NCI-H460 (cell line): ENCODE results near the gene TMEM17. TPM values are rescaled to one million over a fixed set of nuclear protein-coding genes. Genes with fewer than 3 reads are reported as not detected.
"Not testable (repeated sequence)": the region's sequence is repeated elsewhere in the genome, so short reads cannot be mapped to it uniquely, and the experiment has no call there.

Experiments
- DNase-seq: peaks from one replicate; pipeline ENCODE4 v3.0.0-alpha.2; 2016; ENCODE audit warnings: low read depth; ENCODE audit errors: extremely low read depth
- polyA plus RNA-seq: library from polyadenylated mRNA; depleted of rRNA; stranded (reverse); fragments of >200 nt; gene quantifications from 2 replicates; pipeline ENCODE4 v1.2.3, GENCODE V29; 2014; cell fraction: nucleus; rRNA removed
- total RNA-seq: library from RNA; depleted of rRNA; stranded (reverse); fragments of >200 nt; shearing (Covaris generic); gene quantifications from 2 replicates; pipeline ENCODE4 v1.2.3, GENCODE V29; 2014; rRNA removed

Gene TMEM17, protein sequence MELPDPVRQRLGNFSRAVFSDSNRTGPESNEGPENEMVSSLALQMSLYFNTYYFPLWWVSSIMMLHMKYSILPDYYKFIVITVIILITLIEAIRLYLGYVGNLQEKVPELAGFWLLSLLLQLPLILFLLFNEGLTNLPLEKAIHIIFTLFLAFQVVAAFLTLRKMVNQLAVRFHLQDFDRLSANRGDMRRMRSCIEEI
- 3.0 and 5.4 TPM in 2 replicates for total RNA-seq
- polyA plus RNA-seq: 5.7 and 6.4 TPM in 2 replicates

DNA sequence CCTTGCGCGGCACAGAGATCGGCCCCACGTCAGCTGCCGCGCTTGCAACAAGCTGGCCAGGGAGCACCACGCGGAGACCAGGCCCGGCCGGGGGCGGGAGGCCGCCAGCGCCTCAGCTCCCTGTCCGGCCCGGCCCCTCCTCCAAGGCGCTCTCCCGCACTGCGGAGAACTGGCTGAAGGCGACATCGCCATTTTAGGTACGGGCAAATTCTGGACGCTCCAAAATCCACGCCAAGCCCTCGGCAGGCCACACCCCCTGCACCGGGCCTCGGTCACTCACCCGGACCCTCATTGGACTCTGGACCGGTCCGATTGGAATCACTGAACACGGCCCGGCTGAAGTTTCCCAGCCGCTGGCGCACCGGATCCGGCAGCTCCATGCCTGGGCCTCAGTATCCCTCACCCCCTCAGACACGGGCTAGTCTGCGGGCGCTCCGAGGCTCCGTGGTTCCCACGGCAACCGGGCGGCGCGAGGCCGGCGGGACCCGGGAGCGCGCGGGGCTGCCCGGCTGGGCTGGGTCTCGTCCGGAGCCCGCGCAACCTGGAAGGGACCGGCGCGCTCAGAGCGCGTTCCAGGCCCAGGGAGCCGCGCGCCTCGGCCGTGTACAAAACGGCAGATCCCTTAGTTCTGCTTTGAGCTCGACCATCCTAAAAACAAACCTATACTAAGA is at the start of gene TMEM17:
Gene TMEM17, minus strand, starts transcription at position 446 of the 671 bp plus-strand sequence. Its CDS starts 66 bp downstream, at position 380.
- peak; percentile 85 for DNase-seq

DNA sequence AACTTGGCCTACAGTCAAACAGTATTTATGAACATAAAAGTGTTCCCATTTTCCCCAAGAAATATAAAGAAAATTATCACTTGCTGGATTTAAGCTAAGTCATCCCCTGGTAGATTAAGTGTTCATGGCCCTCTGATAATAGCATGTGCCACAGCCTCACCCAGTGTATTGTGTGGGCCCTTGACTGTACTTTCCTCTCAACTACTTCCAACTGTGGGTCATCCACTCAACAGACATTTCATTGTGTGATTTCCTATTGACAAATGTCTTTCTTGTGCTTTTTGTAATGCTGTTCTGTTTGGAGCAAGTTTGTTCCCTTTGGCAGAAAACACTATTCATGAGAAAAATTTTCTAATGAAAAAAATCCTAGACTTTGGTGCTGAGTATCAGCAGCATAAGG is 48.4 kb upstream of the TMEM17 start:
- no peak for DNase-seq

DNA sequence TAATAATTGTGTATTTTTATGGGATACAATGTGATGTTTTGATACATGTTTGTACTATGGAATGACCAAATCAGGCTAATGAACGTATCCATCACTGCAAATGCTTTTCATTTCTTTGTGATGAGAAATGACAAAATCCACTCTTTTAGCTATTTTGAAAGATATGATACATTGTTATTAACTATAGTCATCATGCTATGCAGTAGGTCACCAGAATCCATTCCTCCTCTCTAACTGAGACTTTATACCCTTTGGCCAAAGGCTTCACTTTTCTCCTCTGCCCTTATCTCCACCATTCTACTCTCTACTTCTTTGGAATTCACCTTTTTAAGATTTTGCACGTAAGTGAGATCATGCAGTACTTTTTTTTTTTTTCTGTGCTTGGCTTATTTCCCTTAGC is 44.5 kb upstream of the TMEM17 start:
- no peak for DNase-seq

DNA sequence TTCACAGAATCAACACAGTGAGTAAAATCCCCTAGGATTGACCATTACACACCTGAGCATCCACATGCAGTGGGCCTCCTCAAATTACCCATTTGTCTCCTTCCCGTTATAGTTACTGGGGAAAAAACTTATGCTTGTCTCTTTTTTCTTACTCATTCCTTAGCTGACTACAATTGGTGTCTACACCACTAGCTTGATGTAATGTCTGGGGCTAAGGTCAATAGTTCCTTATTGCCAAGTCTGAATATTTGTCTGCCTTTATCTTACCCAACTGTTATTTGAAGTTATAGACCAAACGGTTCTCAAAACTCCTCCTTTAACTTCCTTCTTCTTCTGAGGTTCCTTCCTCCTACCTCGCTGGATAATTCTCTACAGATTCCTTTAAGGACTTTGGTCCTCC is 41.9 kb upstream of the TMEM17 start:
- DNase-seq: no peak

DNA sequence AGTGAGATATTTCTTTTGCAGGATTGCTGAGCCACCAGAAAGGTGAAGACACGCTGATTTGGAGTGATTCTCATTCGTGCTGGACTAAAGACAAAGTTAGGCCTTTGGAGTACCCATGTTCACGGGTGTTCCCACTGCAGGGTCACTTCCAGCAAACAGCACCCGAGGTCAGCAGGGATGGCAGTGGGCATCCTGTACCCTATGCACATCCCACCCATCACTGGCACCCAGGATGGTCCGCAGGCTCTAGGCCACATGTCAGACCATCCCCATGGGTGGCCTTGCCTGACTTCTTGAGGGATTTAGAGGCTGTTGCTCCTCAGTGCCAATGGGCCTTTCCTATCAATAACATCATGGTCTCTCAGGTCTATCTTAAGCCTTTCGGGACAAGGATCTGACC is 39.3 kb upstream of the TMEM17 start:
- DNase-seq: no peak

DNA sequence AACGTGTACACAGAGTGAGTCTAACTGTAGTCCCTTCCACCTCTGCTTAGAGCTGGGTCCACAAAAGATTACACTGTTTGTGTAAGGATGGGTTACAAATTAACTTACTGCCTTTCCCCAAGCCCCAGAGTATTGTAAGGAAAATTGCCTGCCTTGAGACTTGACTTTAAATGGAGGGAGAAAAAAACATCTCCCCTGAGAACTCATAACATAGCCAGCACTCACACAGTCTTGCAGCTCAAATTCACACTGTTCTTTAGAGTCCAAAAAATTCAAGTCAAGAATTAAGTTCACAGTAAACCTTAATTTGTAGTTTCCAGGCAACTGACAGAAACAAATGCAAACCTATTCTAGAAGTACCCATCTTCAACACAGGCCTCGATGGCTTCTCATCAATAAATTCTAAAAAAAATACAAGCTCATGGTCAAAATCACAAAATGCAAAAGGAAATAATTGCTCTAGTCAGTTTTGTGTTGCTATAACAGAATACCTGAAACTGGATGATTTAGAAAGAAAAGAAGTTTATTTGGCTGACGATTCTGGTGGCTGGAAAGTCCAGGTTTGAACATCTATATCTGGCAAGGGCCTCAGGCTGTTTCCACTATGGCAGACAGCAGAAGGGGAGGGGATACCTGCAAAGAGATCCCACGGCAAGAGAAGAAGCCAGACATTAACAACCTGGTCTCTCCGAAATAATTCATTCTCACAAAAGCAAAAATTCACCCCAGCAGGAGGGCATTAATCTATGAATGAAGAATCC is 34.6 kb upstream of the TMEM17 start:
- no peak for DNase-seq

DNA sequence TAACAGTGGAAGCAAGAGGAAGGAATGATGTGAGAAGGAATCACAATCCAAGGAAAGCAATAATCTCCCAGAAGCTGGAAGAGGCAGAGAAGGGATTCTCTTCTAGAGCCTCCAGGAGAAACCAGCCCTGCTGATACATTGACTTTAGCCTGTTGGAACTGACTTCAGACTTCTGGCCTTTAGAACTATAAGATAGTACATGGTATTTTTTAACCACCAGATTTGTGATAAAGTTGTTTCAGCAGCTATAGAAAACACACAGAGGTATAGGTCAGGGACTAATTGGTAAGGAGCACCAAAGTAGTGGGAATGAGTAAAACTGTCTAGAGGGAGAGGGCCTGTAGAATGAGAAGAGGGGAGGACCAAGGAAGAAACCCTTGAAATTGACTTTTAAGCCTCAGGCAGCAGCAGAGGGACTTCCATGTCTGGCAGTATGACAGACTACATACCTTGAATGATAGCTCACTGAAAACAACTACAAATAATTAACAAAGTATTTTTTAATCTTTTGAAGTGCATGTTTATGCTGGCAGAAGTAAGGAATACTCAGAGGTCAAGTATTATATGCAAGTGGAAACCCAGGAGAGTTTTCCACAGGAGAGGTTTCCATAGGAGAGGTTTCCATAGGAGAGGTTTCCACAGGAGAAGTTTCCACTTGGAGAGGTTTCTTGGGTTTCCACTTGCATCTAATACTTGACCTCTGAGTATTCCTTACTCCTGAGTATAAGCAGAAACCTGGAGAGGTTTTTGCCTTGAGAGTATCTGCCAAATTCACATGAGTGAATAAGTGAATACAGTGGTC is 33.8 kb upstream of the TMEM17 start:
- no peak for DNase-seq

DNA sequence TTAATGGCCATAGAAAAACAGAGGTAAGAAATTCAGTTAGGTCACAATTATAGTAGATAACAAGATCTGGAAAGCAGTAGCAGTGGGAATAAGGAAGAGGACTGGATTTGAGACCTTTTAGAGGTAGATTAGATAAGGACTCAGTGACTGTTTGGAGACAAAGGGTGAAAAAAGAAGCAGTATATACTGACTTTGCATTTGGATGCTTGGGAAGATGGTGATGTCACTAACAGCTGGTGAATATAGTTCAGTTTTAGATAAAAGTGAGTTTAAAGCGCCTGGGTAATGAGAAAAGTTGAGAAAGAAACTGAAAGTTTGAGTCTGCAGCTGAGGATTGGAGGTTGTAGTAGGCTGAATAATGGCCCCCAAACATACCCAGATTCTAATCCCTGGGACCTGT is 32.8 kb upstream of the TMEM17 start:
- no peak for DNase-seq

DNA sequence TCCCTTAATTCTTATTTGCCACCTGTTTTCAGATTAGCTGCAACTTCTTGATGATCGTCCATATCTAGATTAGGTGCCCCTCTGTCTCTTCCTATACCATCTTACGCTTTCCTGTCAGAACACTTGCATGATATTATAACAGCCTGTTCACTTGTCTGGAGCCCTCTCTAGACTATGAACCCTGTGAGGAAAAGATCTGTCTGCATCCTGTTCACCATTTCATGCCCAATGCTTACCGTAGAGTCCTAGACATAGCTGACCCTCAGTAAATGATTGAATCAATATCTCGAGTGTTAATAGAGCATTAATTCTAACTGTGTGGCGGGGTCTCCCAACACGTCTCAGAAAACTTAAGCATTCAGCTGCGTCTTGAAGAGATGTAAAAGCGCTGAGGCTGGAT is 31.8 kb upstream of the TMEM17 start:
- no peak for DNase-seq

DNA sequence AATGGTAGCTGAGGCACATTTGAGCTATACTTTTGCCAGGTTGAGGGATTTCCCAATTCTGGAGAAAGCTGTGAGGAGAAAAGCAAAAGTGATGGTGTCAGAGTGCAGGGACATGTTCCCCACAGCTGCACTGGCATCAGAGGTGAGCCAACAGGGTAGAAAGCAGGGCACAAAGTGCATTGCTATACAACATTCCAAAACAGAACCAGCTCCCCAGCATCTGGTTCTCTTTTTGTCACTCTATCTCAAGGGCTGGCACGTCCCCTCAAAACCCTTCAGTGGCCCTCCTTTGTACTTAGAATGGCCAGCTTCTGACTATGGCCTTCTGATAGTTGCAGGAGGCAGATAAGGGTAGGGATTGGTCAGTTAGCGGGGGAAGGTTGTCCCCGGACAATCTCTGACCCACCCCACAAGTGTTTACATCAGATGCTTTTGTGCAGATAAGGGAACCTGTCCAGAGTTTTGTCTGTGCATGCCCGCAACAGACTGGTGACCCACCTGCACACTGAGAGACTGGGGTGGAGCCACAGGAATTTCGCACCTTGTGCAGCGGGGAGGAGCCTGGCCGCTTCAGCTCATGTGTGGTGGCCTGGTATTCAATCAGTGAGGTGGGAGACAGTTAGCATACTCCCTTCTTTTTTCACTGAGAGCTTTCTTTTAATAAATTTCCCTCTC is 31.0 kb upstream of the TMEM17 start:
- no peak for DNase-seq

DNA sequence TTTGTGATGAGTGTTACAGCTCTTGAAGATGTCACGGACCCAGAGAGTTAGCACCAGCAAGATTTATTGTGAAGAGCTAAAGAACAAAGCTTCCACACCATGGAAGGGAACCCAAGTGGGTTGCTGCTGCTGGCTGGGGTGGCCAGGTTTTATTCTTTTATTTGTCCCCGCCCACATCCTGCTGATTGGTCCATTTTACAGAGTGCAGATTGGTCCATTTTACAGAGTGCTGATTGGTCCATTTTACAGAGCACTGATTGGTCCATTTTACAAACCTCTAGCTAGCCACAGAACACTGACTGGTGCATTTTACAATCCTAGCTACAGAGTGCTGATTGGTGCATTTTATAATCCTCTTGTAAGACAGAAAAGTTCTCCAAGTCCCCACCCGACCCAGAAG is 29.5 kb upstream of the TMEM17 start:
- DNase-seq: not testable (repeated sequence)

DNA sequence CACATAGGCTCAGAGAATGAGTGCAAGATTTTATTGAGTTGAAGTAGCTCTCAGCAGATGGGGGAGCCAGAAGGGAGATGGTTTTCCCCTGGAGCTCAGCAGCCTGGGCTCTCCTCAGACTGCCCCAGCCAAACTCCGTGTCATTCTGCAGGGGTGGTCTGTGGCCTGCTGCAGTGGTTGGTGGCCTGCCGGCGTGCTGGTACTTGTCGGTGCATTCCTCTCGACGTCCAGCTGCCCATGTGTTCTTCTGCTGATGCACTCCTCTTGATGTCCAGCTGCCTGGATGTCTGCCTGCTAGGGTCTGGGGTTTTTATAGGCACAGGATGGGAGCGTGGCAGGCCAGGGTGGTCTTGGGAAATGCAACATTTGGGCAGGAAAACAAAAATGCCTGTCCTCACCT is 25.6 kb upstream of the TMEM17 start:
- no peak for DNase-seq

DNA sequence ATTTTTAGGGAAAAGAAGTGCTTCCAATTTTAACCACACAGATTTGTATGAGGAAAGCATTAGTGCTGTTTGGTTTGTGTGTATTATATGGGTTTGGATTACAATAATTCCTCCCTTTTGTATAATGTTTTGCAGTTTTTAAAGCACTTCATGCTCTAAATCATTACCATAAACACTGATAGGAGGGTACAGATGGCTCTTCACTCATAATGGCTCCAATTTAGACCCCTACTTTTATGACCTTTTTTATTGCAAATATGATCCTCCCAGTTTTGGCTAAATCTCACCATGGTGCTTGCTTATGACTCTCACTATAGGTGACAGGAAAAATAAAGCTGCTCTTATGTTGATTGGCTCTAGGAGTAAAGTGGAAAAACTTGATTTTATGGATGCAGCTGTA is 23.8 kb upstream of the TMEM17 start:
- DNase-seq: no peak

DNA sequence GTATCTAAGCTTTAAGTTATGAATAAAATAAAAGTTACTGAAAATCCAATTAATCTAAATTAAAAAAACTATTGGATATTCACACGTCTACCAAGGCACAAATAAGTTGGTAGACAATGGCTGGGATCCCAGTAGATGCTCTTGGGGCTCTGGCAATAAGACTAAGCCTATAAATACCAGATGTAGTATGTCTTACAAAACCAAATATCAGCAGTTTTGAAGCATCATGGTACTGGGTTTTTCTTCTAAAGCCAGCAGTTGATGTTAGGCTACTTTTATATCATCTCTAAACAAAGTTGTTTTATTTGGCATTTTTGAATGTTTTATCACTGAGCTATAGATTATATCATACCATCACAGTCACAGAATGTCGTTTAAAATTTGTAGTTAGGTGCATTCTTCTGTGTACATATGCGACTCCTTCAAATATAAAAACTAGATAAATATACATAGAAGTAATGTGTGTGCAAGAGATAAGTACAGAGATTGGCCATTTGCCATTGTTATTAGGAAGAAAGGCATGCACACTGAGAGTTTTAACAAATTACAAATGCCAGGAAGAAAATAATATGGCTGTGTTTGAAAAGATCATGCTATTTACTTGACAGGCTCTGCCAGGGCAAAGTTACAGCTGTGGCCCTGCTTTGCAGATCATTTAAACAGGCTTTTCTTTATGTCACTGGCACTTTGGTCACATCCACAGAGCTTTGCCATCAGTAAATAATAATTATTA is 21.6 kb upstream of the TMEM17 start:
- no peak for DNase-seq

DNA sequence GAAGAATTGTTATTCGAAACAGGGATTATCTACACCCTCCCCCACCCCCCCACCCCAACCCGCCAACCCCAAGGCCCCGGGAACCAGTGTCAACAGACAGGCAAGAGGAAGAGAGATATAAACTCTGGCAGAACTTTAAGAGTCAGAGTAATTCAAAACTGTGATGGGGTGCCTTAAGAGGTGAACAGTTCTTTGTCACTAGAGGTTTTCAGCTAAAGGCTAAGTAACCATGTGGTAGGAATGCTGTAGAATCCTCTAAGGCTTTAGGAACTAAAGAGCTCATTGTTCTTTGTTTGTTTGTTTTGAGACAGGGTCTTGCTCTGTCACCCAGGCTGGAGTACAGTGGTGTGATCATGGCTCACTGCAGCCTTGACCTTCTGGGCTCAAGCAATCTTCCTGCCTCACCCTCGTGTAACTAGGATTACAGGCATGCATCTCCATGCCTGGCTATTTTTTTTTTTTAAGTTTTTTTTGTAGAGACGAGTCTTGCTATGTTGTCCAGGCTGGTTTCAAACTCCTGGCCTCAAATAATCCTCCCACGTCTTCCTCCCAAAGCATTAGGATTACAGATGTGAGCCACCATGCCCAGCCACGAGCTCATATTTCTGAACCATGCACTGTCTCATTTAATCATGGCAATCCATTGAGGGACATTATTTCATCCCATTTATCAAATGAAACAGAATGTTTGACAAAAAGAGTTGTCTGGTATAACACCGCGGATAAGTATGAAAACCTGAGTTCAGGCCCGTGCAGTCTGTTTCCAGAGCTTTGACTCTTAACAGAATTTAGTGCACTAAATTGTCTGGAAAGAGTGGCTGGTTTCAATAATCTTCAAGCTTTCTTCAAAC is 20.8 kb upstream of the TMEM17 start:
- no peak for DNase-seq

DNA sequence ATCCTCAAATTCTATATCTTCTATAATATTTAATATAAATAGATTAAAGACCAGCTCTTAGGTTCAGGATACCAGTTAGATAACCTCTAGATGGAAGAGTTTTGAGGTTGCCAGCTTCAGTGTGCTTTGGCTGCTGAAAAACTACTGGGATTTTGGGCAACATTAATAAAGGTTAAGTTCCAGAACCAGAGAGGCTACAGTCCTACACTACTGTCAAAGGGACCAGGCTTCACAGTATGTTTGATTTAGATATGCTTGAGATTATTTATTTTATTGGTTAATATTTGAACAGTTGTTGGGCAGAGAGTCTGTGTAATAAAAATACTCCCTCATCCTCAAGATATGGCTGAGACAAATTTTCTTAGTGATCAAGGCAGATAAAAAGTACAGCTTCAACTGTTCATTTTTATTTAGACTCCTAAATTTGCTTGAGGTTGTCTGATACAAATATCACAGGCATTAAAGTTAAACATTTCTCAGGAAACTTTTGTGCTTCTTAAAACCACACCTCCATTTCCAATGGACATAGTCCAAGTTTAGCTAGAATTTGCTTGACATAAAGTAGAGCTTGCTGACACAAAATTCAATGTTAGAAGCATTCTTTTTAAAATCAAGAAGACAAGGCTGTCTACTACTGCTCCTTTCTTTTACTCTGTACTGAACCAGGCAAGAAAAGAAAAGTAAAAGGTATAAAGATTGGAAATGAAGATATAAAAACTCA is 19.7 kb upstream of the TMEM17 start:
- no peak for DNase-seq

DNA sequence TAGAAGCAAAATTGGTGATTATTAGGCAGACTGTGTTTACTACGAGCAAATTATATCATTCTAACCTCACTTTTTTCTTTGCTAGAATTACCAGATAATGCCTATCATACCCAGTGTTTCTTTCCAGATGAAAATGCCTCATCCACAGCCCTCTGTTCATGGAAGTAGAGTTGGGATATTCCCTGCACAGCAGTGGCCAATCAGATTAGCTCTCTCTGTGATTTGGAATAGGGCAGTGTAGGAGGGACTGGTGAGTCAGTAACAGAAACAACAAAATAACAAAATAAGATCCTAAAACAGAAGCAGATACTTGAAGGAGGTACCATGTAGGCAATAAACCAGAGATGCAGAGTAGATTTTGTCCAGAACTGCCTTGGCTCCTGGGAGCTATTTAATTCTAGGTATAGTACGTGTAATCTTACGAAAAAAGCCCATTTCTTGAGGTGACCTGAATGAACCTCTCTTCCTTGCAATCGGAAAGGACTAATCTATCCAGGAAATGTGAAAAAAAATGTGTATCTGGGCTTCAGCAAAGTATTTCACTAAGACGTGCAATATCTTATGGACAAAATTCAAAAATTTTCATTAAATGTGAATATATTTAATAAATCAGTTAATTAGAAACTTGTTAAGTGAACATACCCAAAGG is 18.4 kb upstream of the TMEM17 start:
- DNase-seq: no peak

DNA sequence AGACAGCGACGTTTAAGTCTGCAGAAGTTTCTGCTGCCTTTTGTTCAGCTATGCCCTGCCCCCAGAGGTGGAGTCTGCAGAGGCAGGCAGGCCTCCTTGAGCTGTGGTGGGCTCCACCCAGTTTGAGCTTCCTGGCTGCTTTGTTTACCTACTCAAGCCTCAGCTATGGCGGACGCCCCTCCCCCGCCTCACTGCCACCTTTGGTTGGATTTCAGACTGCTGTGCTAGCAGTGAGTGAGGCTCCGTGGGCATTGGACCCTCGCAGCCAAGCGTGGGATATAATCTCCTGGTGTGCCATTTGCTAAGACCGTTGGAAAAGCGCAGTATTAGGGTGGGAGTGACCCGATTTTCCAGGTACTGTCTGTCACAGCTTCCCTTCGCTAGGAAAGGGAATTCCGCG is 15.1 kb upstream of the TMEM17 start:
- DNase-seq: not testable (repeated sequence)
